ENCODE measurements around the gene CAPZA2.

GRCh38 chr7:116899308-116899707 is 36.9 kb downstream of the CAPZA2 start:
- TF ChIP-seq POLR2A (IDR thresholded peaks at IDR 0.05): no peak
- TF ChIP-seq CTCF (IDR thresholded peaks at IDR 0.05): no peak
